ENCODE data around the gene OR4C45.
"Not testable (repeated sequence)": the region's sequence is repeated elsewhere in the genome, so short reads cannot be mapped to it uniquely, and the experiment has no call there.

OR4C45 gene

DNA sequence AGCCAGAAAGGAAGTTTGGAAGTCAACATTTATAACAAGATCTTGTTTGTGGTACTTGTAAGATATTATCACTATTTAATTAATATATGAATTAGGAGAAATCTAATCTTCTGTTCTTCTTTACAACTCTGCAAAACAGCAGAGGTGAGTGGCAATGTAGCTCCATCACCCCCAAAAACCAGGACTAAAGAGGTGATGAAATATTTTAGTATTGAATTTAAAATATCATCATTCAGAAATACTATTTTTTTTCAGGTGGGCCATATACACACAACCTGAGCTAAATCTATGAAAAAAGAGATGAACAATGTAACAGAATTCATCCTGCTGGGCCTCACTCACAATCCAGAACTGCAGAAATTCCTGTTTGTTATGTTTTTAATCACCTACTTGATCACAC is at the start of gene OR4C45:
OR4C45 (plus strand) TSS at position 301 of the 400 bp plus-strand sequence.
- no peak for DNase-seq

DNA sequence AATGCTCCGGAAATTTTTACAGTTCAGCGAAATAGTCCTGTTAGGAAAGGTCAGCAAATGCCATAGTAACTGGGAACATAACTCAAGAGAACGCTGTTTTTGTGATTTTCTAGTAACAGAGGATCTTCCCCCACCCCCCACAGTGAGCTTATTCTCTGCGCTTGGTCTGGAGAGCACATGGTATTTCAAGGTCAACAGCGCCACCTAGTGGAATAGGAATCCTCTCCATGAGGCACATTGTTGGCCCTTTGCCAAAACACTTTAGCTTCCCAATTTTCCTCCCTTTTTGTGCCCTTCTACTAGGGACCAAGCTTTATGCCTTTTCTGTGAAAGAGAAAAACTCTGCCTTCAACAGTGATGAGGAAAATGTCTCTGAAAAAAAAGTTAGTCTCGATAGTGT is 37.1 kb upstream of the OR4C45 start:
- no peak for DNase-seq

DNA sequence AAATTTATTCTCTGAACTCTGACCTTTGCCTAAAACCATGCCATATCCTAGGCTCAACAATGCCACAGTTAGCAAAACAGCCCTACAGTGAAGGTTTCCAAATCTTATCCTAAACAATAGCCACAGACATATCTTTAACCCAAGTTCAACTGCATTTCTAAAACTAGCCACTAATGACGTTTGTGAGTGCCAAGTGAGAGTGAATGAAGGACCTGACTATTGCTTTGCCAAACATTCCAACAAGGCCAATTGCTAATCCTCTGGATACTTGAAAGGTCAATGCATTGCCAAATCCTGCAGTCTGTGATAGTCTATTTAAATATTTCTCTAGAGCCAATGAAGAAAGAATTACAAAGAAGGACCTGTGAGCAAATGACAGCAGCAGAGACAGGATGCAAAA is 2.5 kb upstream of the OR4C45 start:
- DNase-seq, result no peak

DNA sequence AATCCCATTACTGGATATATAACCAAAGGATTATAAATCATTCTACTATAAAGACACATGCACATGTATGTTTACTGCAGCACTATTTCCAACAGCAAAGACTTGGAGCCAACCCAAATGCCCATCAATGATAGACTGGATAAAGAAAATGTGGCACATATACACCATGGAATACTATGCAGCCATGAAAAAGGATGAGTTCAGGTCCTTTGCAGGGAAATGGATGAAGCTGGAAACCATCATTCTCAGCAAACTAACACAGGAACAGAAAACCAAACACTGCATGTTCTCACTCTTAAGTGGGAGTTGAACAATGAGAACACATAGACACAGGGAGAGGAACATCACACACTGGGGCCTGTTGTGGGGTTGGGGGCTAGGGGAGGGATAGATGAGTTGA is 3.6 kb downstream of the OR4C45 start:
- DNase-seq, result not testable (repeated sequence)

DNA sequence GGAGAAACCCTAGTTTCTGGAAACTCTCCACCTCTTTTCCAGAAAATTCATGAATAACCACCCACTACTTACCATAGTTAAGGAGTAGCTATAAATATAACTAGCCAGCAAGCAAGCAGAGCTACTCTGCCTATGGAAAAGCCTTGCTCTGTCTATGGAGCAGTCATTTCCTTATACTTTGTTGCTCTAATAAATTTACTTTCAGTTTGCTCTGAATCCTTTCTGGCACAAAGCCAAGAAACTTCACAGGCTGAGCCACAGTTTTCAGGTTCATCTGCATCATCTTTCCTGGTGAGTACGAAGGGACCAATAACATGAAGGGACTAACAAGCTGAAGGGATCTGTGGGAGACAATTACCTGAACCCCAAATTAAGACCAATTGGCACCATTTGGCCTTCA is 4.6 kb downstream of the OR4C45 start:
- DNase-seq, result no peak

DNA sequence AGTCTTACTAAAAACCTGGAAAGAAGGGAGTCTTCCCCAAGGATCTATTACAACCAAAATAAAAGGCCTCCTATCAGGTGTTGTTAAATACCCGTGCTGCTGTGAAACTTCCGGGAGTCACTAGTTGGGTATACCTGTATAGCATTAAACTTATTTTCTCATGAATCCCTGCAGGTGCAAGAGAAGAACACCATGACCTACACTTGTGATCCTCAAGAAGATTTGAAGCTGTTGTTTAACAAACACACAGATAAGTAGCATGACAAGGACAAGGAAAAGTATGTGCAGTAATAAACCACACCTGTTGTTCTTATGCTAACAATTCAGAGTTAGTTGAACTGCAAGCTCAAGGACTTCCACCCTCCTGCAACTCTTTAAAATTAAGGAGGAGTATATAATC is 12.0 kb downstream of the OR4C45 start:
- DNase-seq, result no peak

DNA sequence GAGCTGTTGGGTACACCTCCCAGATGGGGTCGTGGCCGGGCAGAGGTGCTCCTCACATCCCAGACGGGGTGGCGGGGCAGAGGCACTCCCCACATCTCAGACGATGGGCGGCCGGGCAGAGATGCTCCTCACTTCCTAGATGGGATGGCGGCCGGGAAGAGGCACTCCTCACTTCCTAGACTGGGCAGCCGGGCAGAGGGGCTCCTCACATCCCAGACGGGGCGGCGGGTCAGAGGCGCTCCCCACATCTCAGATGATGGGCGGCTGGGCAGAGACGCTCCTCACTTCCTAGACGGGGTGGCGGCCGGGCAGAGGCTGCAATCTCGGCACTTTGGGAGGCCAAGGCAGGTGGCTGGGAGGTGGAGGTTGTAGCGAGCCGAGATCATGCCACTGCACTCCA is 30.4 kb downstream of the OR4C45 start:
- DNase-seq, result not testable (repeated sequence)

DNA sequence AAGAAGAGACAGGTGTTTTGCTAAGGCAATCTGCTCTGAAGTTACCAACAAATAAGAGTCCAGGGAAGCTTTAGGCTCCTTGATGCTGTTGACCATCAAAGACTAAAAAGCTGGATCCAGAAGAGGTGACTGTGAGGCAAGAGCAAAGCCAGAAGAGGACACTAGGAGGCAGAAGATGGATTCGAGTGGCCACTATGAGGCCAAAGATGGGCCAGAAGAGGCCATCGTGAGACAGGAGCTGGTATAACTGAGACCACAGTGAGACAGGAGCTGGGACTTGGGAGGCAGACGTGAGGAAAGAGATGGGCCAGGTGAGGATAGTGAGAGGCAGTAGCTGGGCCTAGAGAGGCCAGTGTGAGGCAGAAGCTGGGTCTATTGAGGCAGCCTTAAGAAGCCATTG is 37.7 kb downstream of the OR4C45 start:
- DNase-seq, result no peak

DNA sequence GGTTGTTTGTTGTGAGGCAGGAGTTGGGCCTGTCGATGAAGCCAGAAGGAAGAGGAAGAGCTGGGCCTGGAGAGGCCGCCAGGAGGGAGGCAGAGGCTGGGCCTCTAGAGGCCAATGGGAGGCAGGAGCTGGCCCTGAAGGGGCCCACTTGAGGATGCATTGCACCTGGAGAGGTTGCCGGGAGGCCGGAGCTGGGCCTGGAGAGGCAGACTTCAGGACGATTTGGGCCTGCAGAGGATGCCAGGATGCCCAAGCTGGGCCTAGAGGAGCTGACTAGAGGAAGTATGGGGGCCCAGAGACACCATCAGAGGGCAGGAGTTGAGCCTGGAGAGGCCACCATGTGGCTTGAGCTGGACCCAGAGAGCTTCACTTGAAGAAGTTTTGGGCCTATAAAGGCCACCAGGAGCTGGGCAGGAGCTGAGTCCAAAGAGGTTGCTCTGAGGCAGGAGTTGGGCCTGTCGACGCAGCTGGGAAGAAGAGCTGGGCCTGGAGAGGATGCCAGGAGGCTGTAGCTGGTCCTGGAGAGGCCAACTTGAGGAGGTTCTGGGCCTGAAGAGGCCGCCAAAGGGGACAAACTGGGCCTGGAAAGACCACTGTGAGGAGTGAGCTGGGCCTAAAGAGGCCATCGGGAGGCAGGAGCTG is 39.0 kb downstream of the OR4C45 start:
- no peak for DNase-seq

DNA sequence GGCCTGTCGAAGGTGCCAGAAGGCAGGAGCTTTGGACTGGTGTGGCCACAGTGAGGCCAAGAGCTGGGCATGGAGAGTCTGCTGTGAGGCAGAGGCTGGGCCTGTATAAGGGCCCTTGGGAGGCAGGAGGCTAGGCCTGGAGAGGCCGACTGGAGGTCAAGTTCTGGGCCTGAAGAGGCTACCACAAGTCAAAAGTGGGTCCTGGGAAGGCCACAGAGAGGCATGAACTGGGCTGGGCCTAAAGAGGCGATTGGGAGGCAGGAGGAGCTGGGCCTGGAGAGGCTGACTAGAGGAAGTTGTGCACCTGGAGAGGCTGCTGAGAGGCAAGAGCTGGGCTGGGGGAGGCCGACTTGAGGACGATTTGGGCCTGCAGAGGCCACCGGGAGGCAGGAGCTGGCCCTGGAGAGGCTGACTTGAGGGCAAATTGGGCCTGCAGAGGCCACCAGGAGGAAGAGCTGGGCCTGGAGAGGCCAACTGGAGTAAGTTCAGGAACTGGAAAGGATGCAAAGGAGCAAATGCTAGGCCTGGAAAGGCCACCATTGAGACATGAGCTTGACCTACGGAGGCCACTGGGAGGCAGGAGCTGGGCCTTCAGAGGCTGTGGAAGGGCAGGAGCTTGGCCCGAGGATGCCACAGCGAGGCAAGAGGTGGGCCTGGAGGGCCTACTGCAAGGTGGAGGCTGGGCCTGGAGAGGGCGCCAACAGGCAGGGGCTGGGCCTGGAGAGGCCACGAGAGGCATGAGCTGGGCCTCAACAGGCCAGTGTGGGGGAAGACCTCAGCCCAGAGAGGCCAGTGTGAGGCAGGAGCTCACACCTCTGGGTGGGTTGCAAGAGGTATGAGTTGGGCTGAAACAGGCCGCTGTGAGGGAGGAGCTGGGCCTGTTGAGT is 39.8 kb downstream of the OR4C45 start:
- no peak for DNase-seq

DNA sequence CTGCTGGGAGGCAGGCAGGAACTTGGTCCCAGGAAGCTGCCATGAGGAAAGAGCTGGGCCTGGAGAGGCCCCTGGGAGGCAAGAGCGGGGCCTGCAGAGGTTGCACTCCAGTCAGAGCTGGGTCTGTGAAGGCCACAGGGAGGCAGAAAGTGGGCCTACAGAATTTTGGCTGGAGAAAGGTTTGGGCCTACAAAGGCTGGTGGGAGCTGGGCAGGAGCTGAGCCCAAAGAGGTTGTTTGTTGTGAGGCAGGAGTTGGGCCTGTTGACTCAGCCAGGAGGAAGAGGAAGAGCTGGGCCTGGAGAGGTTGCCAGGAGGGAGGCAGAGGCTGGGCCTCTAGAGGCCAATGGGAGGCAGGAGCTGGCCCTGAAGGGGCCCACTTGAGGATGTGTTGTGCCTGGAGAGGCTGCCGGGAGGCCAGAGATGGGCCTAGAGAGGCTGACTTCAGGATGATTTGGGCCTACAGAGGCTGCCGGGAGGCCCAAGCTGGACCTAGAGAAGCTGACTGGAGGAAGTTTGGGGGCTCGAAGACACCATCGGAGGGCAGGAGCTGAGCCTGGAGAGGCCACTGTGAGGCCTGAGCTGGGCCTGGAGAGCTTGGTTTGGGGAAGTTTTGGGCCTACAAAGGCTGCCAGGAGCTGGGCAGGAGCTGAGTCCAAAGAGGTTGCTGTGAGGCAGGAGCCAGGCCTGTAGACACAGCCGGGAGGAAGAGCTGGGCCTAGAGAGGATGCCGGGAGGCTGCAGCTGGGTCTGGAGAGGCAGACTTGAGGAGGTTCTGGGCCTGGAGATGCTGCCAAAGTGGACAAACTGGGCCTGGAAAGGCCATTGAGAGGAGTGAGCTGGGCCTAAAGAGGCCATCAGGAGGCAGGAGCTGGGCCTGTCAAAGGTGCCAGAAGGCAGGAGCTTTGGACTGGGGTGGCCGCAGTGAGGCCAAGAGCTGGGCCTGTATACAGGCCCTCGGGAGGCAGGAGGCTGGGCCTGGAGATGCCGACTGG is 40.7 kb downstream of the OR4C45 start:
- no peak for DNase-seq

DNA sequence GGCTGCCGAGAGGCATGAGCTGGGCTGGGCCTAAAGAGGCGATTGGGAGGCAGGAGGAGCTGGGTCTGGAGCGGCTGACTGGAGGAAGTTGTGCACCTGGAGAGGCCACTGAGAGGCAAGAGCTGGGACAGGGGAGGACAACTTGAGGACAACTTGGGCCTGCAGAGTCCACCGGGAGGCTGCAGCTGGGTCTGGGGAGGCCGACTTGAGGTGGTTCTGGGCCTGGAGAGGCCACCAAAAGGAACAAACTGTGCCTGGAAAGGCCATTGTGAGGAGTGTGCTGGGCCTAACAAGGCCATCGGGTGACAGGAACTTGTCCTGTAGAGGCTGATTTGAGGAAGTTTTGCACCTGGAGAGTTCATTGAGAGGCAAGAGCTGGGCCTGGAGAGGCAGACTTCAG is 41.5 kb downstream of the OR4C45 start:
- DNase-seq, result no peak

DNA sequence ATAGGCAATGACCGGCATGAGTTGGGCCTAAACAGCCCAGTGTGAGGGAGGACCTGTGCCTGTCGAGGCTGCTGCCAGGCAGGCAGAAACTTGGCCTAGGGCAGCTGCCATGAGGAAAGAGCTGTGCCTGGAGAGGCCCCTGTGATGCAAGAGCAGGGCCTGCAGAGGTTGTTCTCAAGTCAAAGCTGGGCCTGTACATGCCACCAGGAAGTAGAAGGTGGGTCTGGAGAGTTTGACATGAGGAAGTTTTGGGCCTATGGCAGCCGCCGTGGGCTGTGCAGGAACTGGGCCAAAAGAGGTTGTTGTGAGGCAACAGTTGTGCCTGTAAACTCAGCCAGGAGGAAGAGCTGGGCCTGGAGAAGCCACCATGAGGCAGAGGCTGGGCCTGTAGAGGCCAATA is 43.2 kb downstream of the OR4C45 start:
- no peak for DNase-seq

DNA sequence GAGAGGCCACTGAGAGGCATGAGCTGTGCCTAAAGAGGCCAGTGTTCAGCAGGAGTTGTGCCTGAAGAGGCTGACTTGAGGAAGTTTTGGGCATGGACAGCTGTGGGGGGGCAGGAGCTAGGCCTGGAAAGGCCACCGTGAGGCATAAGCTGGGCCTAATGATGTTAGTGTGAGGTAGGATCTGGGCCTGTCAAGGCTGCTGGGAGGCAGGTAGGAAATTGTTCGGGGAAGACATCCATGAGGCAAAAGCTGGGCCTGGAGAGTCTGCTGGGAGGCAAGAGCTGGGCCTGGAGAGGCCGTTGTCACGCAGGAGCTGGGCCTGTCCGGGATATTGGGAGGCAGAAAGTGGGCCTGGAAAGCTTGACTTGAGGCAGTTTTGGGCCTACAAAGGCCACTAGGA is 44.9 kb downstream of the OR4C45 start:
- DNase-seq, result no peak

DNA sequence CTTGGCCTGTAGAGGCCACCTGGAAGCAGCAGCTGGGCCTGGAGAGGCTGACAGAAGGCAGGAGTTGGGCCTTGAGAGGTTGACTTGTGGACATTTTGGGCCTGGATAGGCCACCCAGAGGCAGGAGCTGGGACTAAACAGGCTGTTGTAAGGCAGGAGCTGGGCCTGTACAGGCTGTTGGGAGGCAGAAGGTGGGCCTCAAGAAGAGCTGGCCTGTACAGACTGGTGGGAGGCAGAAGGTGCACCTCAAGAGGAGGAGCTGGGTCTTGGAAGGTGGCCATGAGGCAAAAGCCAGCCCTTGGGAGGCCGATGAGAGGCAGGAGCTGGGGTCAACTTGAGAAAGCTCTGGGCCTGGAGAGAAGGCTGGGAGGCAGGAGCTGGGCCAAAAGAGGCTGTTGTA is 45.3 kb downstream of the OR4C45 start:
- DNase-seq, result no peak

DNA sequence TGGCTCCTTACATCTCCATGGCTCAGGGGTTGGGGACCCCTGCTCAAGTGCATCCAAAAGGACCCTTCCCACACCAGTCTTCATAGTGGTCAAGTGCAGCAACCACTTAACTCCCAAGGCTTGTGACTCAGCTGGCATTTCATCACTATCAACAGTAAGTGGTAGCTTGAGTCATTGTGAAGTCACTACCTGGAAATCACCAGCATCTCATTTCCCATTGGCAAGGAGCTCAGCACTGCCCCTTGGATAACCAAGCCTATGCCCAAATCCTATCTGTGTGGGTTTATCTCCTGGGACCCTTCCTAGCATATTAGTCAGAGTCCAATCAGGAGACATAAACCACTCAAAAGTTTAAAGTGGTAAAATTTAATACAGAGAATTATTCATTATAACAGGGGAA is 46.3 kb downstream of the OR4C45 start:
- not testable (repeated sequence) for DNase-seq

DNA sequence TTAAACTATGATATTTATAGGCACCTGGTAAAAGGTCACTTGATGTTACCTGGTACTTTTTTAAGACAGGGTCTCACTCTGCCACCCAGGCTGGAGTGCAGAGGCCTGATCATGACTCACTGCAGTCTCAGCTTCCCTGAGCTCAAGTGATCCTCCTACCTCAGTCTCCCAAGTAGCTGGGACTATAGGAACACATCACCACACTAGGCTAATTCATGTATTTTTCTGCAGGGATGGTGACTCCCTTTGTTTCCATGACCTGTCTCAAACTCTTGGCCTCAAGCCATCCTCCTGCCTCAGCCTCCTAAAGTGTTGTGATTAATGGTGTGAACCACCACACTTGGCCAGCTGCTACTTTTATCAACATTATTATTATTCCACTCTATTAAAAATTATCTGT is 47.6 kb downstream of the OR4C45 start:
- no peak for DNase-seq

Data from femur (tissue), 1 donor.